SJCRH30 (cell line): ENCODE results near the gene PROP1. TPM values are rescaled to one million over a fixed set of nuclear protein-coding genes. Genes with fewer than 3 reads are reported as not detected.
"Not testable (repeated sequence)": the region's sequence is repeated elsewhere in the genome, so short reads cannot be mapped to it uniquely, and the experiment has no call there.

Source experiments
- DNase-seq, 2 experiments: peaks; one replicate each; pipeline ENCODE4 v3.0.0-alpha.2; 2015 to 2020
- H3K27ac ChIP-seq: fragments of 250-450 bp; sonication (Bioruptor Pico); 2 replicates; pipeline ENCODE4 v1.5.1; 2020; ENCODE audit warnings: mild to moderate bottlenecking, moderate library complexity
- H3K27me3 ChIP-seq: fragments of 250-450 bp; sonication (Bioruptor Pico); 2 replicates; pipeline ENCODE4 v1.5.1; 2020; ENCODE audit warnings: mild to moderate bottlenecking, moderate library complexity
- H3K36me3 ChIP-seq: fragments of 250-450 bp; sonication (Bioruptor Pico); 2 replicates; pipeline ENCODE4 v1.5.1; 2020; ENCODE audit warnings: mild to moderate bottlenecking, moderate library complexity
- H3K4me1 ChIP-seq: fragments of 250-450 bp; sonication (Bioruptor Pico); 2 replicates; pipeline ENCODE4 v1.5.1; 2020; ENCODE audit warnings: mild to moderate bottlenecking, moderate library complexity
- H3K4me3 ChIP-seq: fragments of 250-450 bp; sonication (Bioruptor Pico); 2 replicates; pipeline ENCODE4 v1.5.1; 2020; ENCODE audit warnings: mild to moderate bottlenecking, moderate library complexity
- H3K9me3 ChIP-seq: fragments of 250-450 bp; sonication (Bioruptor Pico); replicated peaks from 2 replicates; pipeline ENCODE4 v1.5.1; 2020; ENCODE audit warnings: mild to moderate bottlenecking, moderate library complexity
- total RNA-seq: library from RNA; depleted of rRNA; stranded (reverse); fragments of >200 nt; shearing (Covaris generic); gene quantifications from 2 replicates; pipeline ENCODE4 v1.2.3, GENCODE V29; 2014

Gene PROP1
- total RNA-seq, 1 experiment from 2014 or later = 0.28 TPM

DNA sequence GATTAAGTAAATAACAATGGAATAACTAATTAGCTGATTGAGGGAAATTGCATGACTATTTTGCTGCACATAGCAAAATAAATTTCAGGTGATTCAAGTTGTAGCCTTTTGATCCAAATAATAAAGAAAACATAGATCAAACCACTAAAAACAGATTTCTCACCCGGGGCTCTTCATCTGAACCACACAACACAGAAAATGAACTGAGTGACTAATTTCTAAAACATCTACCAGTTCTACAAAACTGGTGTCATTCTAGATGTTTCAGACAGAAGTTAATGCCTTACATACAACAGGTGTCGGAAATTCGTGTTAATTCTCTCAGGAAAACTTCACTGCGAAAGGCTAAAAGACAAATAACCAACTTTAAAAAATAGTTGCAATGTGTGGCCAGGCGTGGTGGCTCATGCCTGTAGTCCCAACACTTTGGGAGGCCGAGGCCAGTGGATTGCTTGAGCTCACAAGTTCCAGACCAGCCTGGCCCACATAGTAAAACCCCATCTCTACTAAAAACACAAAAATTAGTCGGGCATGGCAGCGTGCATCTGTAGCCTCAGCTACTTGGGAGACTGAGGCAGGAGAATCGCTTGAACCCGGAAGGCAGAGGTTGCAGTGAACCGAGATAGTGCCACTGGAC is 6.9 kb downstream of the PROP1 start:
- no peak overlapping the region for H3K4me3 ChIP-seq
- H3K36me3 ChIP-seq = no peaks in the 10 kb centered on the region
- no peak overlapping the region for H3K27ac ChIP-seq
- no peaks in the 10 kb centered on the region for H3K27me3 ChIP-seq
- no peaks in the 10 kb centered on the region; the same call in 1 of the 2 replicates for H3K9me3 ChIP-seq
- peak in 1 of 2 experiments; percentile 42 for DNase-seq
- H3K4me1 ChIP-seq = peaks cover 7% of the 10 kb centered on the region

DNA sequence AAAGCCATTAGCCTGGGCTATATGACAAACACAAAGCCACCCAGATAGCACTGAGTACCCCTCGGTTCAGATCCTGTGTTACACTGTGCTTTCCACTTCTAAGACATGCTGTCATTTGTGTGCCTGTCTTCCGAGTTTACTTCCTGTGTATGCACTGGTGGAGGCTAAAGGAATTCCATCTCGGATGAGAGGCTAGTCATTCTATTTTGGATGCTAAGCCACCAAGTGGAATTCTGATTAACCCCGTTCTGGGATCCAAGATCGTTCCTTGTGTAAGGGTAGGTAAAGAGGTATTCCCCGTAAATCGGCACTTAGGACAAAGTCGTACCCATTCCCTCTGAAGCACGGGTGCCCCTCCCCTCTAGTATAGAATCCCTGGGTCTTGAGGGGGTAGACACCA is 8.7 kb downstream of the PROP1 start:
- Histone ChIP-seq H3K27ac (no peak overlapping the region), H3K4me1 (peaks cover 8% of the 10 kb centered on the region), H3K27me3 (no peaks in the 10 kb centered on the region), H3K9me3 (no peaks in the 10 kb centered on the region; the same call in 1 of the 2 replicates), H3K36me3 (no peaks in the 10 kb centered on the region), H3K4me3 (no peak overlapping the region)
- DNase-seq = no peak

DNA sequence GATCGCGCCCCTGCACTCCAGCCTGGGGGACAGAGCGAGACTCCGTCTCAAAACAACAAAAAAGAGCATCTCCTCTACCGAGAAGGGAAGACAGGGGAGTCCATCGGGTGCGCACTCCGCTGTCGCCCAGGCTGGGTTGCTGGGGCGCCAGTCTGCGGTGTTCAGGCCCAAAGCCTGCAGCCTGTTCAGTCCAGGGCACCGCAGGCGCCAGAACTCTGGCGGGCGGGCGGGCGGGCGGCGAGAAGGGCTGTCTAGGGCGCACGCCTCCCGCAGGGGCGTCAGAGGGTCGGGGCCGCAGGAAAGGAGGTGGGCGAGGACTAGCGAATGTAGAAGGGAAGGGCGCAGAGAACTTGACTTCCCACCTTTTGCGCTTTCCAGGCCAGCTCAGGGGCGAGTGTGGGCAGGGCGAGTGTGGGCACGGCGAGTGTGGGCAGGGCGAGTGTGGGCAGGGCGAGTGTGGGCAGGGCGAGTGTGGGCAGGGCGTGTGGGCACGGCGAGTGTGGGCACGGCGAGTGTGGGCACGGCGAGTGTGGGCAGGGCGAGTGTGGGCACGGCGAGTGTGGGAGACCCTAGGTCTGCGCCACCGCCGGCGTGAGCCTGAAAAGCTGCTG is 10.5 kb downstream of the PROP1 start:
- no peak for DNase-seq
- H3K27ac ChIP-seq = no peak overlapping the region
- no peaks in the 10 kb centered on the region for H3K27me3 ChIP-seq
- H3K9me3 ChIP-seq = no peaks in the 10 kb centered on the region; the same call in 1 of the 2 replicates
- peaks cover 25% of the 10 kb centered on the region for H3K4me1 ChIP-seq
- H3K4me3 ChIP-seq = no peak overlapping the region
- H3K36me3 ChIP-seq = no peaks in the 10 kb centered on the region

DNA sequence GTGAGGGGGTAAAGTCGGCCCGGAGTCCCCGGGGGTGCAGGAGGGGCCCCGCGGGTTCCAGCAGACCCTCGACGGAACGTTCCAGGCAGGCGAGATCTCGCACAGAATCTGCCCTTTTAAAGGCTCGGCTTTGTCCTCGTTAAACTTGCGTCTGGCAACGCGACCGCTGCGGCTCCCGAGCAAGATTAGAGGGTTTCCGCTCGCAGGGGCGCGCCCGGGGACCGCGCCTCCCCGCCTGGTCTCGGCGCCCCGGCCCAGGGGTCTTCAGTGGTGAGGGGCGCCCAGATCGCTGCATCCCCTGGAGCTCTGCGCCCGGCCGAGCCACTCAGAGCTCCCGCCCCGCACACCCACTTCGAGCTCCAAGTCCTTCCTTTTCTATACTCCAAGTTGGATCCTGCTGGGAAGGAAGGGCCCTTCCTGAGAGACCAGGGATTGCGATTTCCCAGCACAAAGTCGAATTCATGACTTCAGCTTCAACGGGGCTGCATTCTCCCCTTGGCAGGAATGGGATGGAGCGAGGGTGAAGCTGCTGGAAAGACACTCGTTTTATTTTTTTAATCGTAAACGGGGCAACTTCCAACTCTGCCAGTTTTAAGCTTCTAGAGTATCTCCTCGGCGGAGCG is 11.3 kb downstream of the PROP1 start:
- Histone ChIP-seq H3K36me3 (no peaks in the 10 kb centered on the region), H3K4me1 (peaks cover 25% of the 10 kb centered on the region), H3K4me3 (no peak overlapping the region), H3K9me3 (no peaks in the 10 kb centered on the region; the same call in 1 of the 2 replicates), H3K27me3 (no peaks in the 10 kb centered on the region), H3K27ac (no peak overlapping the region)
- no peak for DNase-seq

DNA sequence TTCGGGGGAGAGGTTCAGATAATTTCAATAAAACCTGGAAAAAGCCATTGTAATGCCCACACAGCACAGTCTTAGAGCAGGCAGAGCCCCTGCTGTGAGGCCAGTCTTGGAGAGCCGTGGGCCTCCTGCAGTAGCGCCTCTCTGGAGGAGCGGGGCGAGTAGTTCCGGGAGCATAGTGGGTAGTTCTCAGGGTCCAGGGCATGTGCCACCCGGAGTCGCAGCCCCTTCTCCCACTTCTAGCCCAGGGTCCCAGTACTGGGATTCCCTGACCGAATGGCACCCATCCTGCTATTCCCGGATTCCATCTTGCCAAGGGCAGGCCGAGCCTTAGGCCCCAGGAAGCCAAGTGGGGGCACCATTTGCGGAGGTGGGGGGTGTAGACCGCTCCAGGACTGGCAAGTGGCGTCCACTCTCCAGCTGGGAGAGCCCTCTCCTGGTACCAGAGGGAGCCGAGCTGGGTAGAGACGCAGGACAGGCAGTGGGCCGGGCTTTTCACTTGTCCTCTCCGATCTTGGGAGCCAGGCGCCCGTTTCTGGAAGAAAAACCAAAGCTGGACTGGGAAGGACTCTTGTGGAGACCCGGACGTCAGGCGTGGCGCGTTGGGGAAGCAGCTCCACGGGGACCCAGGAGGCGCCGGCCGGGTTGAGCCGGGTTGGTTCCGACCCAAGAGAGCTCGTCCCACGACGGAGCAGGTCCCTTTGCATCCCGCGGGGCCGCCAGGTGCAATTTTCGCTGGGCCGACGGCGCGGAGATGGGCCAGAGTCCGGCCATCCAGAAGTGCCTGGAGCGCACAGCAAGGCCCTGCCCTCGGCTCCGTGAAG is 12.1 kb downstream of the PROP1 start:
- Histone ChIP-seq H3K4me3 (no peak overlapping the region), H3K4me1 (peaks cover 20% of the 10 kb centered on the region), H3K27me3 (no peaks in the 10 kb centered on the region), H3K27ac (no peak overlapping the region), H3K36me3 (no peaks in the 10 kb centered on the region), H3K9me3 (no peaks in the 10 kb centered on the region; the same call in 1 of the 2 replicates)
- DNase-seq = no peak

DNA sequence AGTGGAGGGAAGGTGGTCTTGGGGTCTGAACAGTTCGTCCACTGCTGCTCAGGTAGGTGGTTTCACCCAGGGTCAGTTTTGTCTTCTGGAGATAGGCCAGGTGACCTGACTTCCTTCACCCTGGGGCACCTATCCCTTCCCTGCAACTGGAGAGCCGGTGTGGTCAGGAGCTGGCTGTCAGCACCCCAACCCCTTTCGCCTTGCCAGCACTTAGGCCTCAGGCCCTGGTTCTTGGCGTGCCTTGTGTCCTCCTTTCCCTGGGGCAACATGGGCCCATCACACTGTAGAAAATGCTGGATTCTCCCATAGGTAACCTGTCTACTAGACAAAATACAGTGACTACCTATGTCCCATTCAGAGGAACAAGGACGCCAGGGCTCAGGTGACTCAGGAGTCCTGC is 13.1 kb downstream of the PROP1 start:
- Histone ChIP-seq H3K4me1 (peaks cover 18% of the 10 kb centered on the region), H3K4me3 (no peak overlapping the region), H3K9me3 (no peaks in the 10 kb centered on the region; the same call in 1 of the 2 replicates), H3K36me3 (no peaks in the 10 kb centered on the region), H3K27ac (no peak overlapping the region), H3K27me3 (no peaks in the 10 kb centered on the region)
- no peak for DNase-seq

DNA sequence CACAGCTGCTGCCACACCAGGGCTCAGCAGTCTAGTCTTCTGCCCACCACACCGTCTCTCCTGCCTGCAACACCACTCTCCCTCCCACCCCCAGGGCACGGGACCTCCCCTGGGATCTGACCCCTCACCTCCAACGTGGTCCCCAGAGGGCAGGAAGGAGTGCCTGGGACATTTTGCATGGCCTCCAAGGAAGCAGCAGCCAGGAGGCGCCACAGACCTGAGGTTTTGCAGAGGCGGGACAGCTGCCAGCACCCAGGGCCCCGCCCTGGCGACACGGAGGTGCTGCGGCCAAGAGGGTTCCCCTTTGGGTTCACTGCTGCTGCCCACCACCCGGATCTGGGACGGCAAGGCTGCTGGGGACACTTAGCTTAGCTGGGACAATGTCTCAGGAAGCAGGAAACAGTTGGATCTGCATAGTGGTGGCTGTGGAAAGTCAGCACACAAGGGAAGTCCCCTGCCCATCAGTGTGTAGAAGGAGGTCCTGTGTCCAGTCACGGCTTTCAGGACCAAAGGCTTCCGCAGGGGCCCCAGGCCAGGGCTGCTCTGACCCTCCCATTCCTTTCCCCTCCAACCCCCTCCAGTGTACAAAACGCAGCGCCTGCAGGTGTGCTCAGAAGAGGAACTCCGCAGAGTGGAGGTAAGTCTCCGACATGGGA is 13.8 kb downstream of the PROP1 start:
- Histone ChIP-seq H3K27me3 (no peaks in the 10 kb centered on the region), H3K4me1 (peaks cover 18% of the 10 kb centered on the region), H3K4me3 (no peak overlapping the region), H3K27ac (no peak overlapping the region), H3K9me3 (no peaks in the 10 kb centered on the region; the same call in 1 of the 2 replicates), H3K36me3 (no peaks in the 10 kb centered on the region)
- peak; percentile 60 to 61 for DNase-seq

DNA sequence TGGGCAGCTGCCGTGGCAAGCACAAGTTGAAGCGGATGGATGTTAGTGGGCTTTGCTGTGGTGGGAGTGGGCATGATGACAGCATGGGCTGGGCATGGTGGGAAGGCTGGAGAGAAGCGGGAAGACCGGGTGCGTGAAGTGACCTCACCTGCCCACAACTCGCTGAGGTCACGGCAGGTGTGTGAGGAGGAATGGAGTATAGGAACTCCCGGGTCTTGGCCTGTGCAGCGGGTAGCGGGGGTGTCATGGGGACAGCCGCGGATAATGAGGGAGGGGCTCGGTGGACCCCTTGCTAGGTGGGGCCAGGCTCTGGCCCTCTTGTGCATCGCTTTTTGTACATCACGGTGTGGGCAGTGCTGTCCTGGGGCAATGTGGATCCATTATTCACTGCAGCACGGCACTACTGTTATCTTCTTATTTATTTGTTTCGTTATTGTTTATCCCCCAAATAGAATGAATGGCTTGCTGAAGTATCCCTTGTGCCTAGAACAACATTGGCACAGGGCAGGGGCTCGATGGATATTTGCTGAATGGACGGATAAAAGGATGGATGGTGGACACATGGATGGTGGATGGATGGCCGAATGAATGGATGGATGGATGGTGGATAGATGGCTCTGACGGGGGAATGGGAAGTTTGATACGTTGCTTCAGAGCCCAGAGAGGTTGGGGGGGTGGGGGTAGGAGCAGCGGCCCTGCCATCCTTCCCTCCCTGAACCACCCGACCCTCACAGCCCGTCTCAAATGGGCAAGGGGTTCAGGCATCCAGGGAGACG is 14.6 kb downstream of the PROP1 start:
- Histone ChIP-seq H3K27me3 (no peaks in the 10 kb centered on the region), H3K9me3 (no peaks in the 10 kb centered on the region; the same call in 1 of the 2 replicates), H3K4me1 (peaks cover 18% of the 10 kb centered on the region), H3K36me3 (no peaks in the 10 kb centered on the region), H3K27ac (no peak overlapping the region), H3K4me3 (no peak overlapping the region)
- DNase-seq = no peak

DNA sequence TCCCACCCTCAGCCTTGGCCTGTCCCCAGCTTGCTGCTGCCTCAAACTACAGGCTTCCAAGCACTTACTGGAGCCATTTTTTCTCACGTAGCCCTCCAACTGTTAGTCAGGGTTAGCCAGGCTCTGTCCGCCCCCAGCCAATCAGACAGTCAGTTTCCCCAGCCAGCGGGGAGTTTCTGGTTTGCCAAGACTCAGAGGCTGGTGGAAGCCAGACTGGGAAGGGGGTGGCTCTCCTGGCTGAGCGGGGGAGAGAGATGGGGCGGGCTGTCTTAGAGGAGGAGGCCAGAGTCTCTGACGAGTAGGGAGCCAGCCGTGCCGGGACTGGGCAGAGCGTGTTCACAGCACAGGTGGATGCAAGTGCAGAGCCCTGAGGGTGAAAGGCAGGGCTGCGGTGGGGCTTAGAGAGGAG is 15.3 kb downstream of the PROP1 start:
- Histone ChIP-seq H3K4me3 (no peak overlapping the region), H3K27ac (no peak overlapping the region), H3K27me3 (no peaks in the 10 kb centered on the region), H3K9me3 (no peaks in the 10 kb centered on the region), H3K4me1 (peaks cover 18% of the 10 kb centered on the region), H3K36me3 (no peaks in the 10 kb centered on the region)
- DNase-seq = peak; percentile 59 to 72

DNA sequence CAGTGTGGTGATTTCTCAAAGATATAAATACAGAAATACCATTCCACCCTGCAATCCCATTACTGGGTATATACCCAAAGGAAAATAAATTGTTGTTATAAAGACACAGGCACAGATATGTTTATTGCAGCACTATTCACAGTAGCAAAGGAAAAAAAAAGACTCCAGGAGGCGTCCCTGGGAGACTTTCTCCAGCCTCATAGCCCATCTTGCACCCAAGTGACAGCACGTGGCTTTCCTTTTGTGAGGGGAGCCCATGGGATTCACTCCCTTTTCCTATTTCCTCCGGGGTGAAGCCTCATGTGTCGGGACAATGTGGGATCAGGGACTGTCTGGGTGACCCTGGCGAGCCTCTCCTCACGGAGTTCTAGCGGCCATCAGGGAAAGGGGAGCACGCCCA is 18.4 kb downstream of the PROP1 start:
- Histone ChIP-seq H3K4me3 (peak overlapping the region; percentile 19; the same call in 1 of the 2 replicates), H3K27ac (peak overlapping the region; percentile 16; the same call in 1 of the 2 replicates), H3K4me1 (peaks cover 18% of the 10 kb centered on the region)
- not testable (repeated sequence) for H3K36me3 ChIP-seq, H3K9me3 ChIP-seq, H3K27me3 ChIP-seq
- peak; percentile 21 to 58 for DNase-seq

DNA sequence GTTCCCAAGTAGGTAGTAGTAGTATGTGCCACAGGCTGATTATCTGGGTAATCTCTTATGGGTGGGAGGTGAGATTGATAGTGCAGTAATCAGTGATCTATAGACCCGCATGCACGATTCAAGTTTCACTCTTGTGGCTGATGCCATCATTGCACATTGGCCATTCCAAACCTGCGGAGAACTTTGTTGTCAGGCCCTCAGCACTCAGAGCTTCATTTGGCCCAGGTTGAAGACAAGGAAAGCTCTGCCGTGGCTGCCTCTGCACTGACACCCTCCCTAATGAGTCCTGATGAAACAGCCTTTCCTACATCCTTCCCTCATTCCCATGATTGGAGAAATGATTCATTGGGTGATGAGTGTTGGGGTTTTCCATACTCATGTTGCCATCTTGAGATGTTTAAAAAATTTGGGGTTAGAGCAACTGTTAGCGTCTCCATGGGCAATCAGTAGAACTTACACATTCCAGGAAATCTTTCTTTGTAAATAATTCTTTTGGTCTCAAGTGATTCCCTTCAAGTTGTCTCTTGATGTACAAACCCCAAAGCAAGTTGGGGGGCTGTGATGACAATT is 22.9 kb downstream of the PROP1 start:
- no peaks in the 10 kb centered on the region for H3K27me3 ChIP-seq
- H3K27ac ChIP-seq = no peak overlapping the region
- H3K4me1 ChIP-seq = no peaks in the 10 kb centered on the region
- H3K9me3 ChIP-seq = no peaks in the 10 kb centered on the region; the same call in 1 of the 2 replicates
- no peaks in the 10 kb centered on the region for H3K36me3 ChIP-seq
- H3K4me3 ChIP-seq = no peak overlapping the region
- DNase-seq = no peak

DNA sequence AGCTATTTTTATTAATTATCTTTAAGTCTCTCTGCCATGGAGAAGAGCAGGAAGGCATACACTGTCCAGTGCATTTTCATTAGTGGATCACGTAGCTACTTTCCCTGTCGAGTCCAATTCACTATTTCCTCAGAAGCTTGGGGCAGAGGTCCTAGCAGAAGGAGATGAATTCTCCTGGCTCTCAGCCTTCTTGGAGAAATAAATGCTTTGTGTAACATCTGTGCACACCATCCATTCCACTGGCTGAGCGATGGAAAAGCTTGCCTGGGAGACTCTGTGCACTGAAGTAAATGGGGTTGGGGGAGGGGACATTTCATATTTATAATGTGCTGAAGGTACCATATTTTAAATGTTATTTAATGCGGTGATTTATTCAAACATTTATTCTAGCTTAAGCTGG is 23.4 kb downstream of the PROP1 start:
- H3K4me3 ChIP-seq = no peak overlapping the region
- no peak for DNase-seq
- no peaks in the 10 kb centered on the region for H3K36me3 ChIP-seq
- no peaks in the 10 kb centered on the region for H3K27me3 ChIP-seq
- H3K27ac ChIP-seq = no peak overlapping the region
- no peaks in the 10 kb centered on the region; the same call in 1 of the 2 replicates for H3K9me3 ChIP-seq
- H3K4me1 ChIP-seq = no peaks in the 10 kb centered on the region

DNA sequence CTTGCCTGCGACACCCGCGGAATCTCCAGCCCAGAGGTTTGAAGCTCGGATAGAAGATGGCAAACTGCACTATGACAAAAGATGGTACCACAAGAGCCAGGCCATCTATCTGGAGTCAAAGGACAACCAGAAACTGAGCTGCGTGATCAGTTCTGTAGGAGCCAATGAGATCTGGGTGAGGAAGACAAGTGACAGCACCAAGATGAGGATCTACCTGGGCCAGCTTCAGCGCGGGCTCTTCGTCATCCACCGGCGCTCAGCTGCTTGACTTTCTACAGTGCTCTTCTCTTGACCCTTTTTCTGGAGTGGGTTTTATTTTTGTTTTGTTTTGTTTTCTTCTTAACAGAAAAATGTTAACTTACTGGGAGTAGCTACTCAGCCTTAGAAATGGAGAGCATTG is 24.0 kb downstream of the PROP1 start:
- not testable (repeated sequence) for H3K36me3 ChIP-seq, H3K9me3 ChIP-seq, H3K27me3 ChIP-seq, H3K4me3 ChIP-seq, H3K27ac ChIP-seq, DNase-seq, H3K4me1 ChIP-seq
